Astrocyte (in vitro differentiated cells and primary cell): Measurements from ENCODE around the gene CRAT.

Experiments
- CTCF ChIP-seq: IDR thresholded peaks from 2 replicates; pipeline ENCODE4 v1.5.1; 2011; ENCODE audit warnings: low read depth, mild to moderate bottlenecking, inconsistent platforms, low read length, moderate library complexity; ENCODE audit not compliant: insufficient read depth
- EZH2 ChIP-seq: IDR thresholded peaks from 2 replicates; pipeline ENCODE4 v1.6.1; 2012; ENCODE audit warnings: mild to moderate bottlenecking, low read length, inconsistent platforms; ENCODE audit not compliant: insufficient read depth

DNA sequence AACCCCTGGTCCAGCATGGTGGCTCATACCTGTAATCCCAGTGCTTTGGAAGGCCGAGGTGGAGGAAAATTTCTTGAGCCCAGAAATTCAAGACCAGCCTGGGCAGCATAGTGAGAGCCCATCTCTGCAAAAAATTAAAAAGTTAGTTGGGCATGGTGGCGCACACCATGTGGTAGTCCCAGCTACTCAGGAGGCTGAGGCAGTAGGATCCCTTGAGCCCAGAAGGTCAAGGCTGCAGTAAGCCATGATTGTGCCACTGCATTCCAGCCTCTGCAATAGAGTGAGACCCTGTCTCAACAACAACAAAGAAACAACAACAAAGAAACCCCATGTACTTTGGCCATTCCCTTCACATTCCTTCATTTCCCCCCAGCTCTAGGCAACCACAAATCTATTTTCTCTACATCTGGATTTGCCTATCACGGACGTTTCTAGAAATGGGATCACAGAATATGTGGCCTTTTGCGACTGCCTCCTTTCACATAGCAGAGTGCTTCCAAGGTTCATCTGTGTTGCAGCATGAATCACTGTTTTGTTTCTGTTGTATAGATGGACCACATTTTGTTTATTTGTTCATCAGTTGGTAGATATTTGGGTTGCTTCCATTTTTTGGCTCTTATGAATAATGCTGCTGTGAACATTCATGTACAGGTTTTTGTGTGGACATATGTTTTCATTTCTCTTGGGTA is 56.3 kb downstream of the CRAT start:
- TF ChIP-seq CTCF (no peak), EZH2 (no peak)
